Measurements from ENCODE around the gene POU6F2. TPM values are rescaled to one million over a fixed set of nuclear protein-coding genes. Genes with fewer than 3 reads are reported as not detected.

The POU6F2 gene
- total RNA-seq, 6 donors from 2014 or later: under 0.01 to 1.4 (median 0.24) TPM; not detected in 2

- H3K9me3 ChIP-seq: no peaks in the 10 kb centered on the region
- no peak for ATAC-seq (ENCODE audit: low FRiP score in 2 of 2)
- H3K27me3 ChIP-seq: no peaks in the 10 kb centered on the region
- no peaks in the 10 kb centered on the region for H3K36me3 ChIP-seq
- TF ChIP-seq EP300 (IDR thresholded peaks at IDR 0.05) (no peak), POLR2A (IDR thresholded peaks at IDR 0.05) (no peak), CTCF (IDR thresholded peaks at IDR 0.05) (no peak), POLR2AphosphoS5 (IDR thresholded peaks at IDR 0.05) (no peak)
- WGBS, 2 donors: 88 to 90% methylated on average over 3 of the region's 3 CpGs
- no peak overlapping the region for H3K4me3 ChIP-seq
- no peaks in the 10 kb centered on the region for H3K4me1 ChIP-seq
- no peak for DNase-seq
- no peak overlapping the region for H3K27ac ChIP-seq
Observed at GRCh38 chr7:39084349-39084748, 106.6 kb downstream of the POU6F2 start.

DNA sequence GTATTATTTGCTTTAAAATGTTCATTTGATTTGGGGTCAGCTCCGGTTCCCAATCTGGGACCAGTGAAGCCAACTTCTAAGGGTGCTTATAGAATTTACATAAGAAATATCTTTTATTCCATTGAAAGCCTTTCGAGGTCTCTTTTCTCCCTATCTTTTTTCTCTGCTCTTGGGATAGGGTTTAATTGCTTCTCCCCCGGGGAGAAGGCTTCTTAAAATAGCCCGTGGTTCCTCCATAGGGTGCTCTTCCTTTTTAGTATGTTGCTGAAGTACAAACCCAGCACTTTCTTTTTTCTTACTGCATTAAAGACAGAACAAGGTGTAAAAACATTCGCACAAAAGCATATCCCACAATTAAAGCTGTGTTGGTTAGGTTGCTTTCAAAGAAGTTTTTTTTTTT lies 107.5 kb downstream of the POU6F2 start:
- Histone ChIP-seq H3K36me3 (no peaks in the 10 kb centered on the region), H3K9me3 (no peaks in the 10 kb centered on the region), H3K4me1 (no peaks in the 10 kb centered on the region), H3K4me3 (peak overlapping the region in 3 of 4 donors; percentile 15 to 18 (median 17)), H3K27me3 (no peaks in the 10 kb centered on the region), H3K27ac (no peak overlapping the region)
- DNase-seq (no peak), ATAC-seq (ENCODE audit: low FRiP score in 2 of 2) (no peak)
- 27 to 30% methylated on average over 5 of the region's 5 CpGs for WGBS, 2 donors
- TF ChIP-seq CTCF (IDR thresholded peaks at IDR 0.05) (no peak), POLR2AphosphoS5 (IDR thresholded peaks at IDR 0.05) (no peak)

GRCh38 chr7:39085590-39086049 lies 107.9 kb downstream of the POU6F2 start:
- no peaks in the 10 kb centered on the region for H3K36me3 ChIP-seq
- no peaks in the 10 kb centered on the region for H3K9me3 ChIP-seq
- H3K27ac ChIP-seq: no peak overlapping the region
- no peak for TF ChIP-seq POLR2AphosphoS5 (IDR thresholded peaks at IDR 0.05)
- 15 to 30% methylated on average over 11 of the region's 11 CpGs for WGBS, 2 donors
- no peaks in the 10 kb centered on the region for H3K4me1 ChIP-seq
- no peaks in the 10 kb centered on the region for H3K27me3 ChIP-seq
- ATAC-seq (ENCODE audit: low FRiP score in 2 of 2) (peak in 1 of 2 donors; percentile 41), DNase-seq (peak in 1 of 2 donors; percentile 25)
- peak overlapping the region in 3 of 4 donors; percentile 15 to 18 (median 17) for H3K4me3 ChIP-seq

DNA sequence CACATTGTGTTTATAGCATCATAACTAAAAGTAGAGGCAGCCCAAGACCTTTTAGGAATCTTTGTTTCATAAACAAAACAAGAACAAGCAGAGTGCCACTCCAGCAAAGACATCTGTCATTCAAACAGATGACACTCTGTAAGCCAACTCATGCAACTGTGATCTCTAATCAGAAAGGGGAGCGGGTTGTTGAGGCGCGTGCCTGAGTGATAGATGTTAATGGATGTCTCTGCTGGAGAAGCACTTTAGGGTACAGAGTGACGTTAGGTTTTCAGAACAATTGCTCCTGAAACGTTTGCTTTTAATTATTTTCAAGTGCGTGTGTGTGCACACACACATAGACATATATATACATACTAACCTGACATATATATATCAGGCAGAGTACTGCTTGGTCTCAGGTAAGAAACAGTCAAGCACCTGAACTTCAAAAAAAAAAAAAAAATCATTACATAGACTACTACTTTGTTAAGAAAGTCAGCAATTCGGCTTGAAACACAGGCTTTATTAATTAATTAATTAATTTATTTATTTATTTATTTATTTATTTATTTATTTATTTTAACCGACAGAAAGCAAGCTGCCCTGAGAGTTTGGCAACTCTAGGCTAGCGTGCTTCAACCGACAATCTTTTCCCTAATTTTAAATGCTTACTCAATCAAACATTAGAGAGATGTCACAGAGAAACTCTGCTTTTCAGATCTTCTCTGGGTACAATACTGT lies 109.1 kb downstream of the POU6F2 start:
- no peaks in the 10 kb centered on the region for H3K27me3 ChIP-seq
- DNase-seq (no peak), ATAC-seq (ENCODE audit: low FRiP score in 2 of 2) (no peak)
- TF ChIP-seq POLR2AphosphoS5 (IDR thresholded peaks at IDR 0.05) (no peak), POLR2A (IDR thresholded peaks at IDR 0.05) (no peak)
- no peak overlapping the region for H3K4me3 ChIP-seq
- H3K9me3 ChIP-seq: no peaks in the 10 kb centered on the region
- 78 to 81% methylated on average over 10 of the region's 10 CpGs for whole genome bisulfite sequencing, 2 donors
- H3K27ac ChIP-seq: no peak overlapping the region
- no peaks in the 10 kb centered on the region for H3K36me3 ChIP-seq
- H3K4me1 ChIP-seq: peaks cover 0 to 4% (median 0%) of the 10 kb centered on the region in 4 donors

GRCh38 chr7:39088730-39089593 lies 111.3 kb downstream of the POU6F2 start:
- Histone ChIP-seq H3K36me3 (no peaks in the 10 kb centered on the region), H3K4me1 (peaks cover 0 to 7% (median 0%) of the 10 kb centered on the region in 4 donors), H3K9me3 (no peaks in the 10 kb centered on the region), H3K27me3 (no peaks in the 10 kb centered on the region), H3K27ac (no peak overlapping the region), H3K4me3 (no peak overlapping the region)
- WGBS, 2 donors: 61 to 65% methylated on average over 3 of the region's 3 CpGs
- TF ChIP-seq POLR2AphosphoS5 (IDR thresholded peaks at IDR 0.05): no peak
- TF ChIP-seq CTCF (IDR thresholded peaks at IDR 0.05): no peak
- TF ChIP-seq EP300 (IDR thresholded peaks at IDR 0.05): no peak
- TF ChIP-seq POLR2A (IDR thresholded peaks at IDR 0.05): no peak
- DNase-seq: no peak
- ATAC-seq (ENCODE audit: low FRiP score in 2 of 2): no peak

Measured in upper lobe of left lung (tissue), 6 donors.